Aorta (tissue), 5 donors: ENCODE results near the gene INTS4. TPM values are rescaled to one million over a fixed set of nuclear protein-coding genes. Genes with fewer than 3 reads are reported as not detected.
A peak's percentile ranks its signal among the peaks of the same experiment; 100 is the strongest.
"Not testable (repeated sequence)": the region's sequence is repeated elsewhere in the genome, so short reads cannot be mapped to it uniquely, and the experiment has no call there.

ENCODE experiments used
- ATAC-seq: fragments of 200-7000 bp; cut with Tn5 transposase; one replicate; pipeline ENCODE4 v1.9.1; 2022; ENCODE audit warnings: moderate library complexity; ENCODE audit not compliant: low FRiP score
- DNase-seq, 2 donors: peaks; one replicate each; pipeline ENCODE4 v3.0.0-alpha.2; 2020
- H3K27ac ChIP-seq, 2 donors: one replicate each; pipeline ENCODE4 v1.5.1; 2013; ENCODE audit warnings: low read length in 2 of 2, mild to moderate bottlenecking in 2 of 2, moderate library complexity in 2 of 2, control low read depth in 1 of 2, inconsistent platforms in 1 of 2, low read depth in 1 of 2
- H3K27me3 ChIP-seq, 2 donors: one replicate each; pipeline ENCODE4 v1.6.1; 2013; ENCODE audit warnings: control low read depth in 1 of 2, low read length in 1 of 2, mild to moderate bottlenecking in 1 of 2, moderate library complexity in 1 of 2; ENCODE audit not compliant: insufficient read depth in 2 of 2, control insufficient read depth in 1 of 2
- H3K36me3 ChIP-seq, 2 donors: one replicate each; pipeline ENCODE4 v1.6.1; 2013; ENCODE audit warnings: control low read depth in 1 of 2, low read length in 1 of 2, mild to moderate bottlenecking in 1 of 2; ENCODE audit not compliant: insufficient read depth in 2 of 2, control insufficient read depth in 1 of 2
- H3K4me1 ChIP-seq, 2 donors: one replicate each; pipeline ENCODE4 v1.6.1; 2013; ENCODE audit warnings: low read length in 2 of 2, control low read depth in 1 of 2, mild to moderate bottlenecking in 1 of 2, moderate library complexity in 1 of 2; ENCODE audit not compliant: insufficient read depth in 2 of 2, control insufficient read depth in 1 of 2
- H3K4me3 ChIP-seq, 2 donors: one replicate each; pipeline ENCODE4 v1.5.1; 2013; ENCODE audit warnings: low read length in 2 of 2, control low read depth in 1 of 2, mild to moderate bottlenecking in 1 of 2
- H3K9me3 ChIP-seq: one replicate; pipeline ENCODE4 v1.6.1; 2013; ENCODE audit warnings: mild to moderate bottlenecking, low read length; ENCODE audit not compliant: control insufficient read depth
- WGBS, 2 donors: extraction: QIAGEN DNeasy Blood & Tissue Kit; methylation state at CpG; one replicate each; pipeline ENCODE4 v1.1.7; 2013; 5-methylcytosine and 5-hydroxymethylcytosine counted together
- intact Hi-C, 2 donors: fragments of 100-400 bp; cut with DNase I; formaldehyde crosslinking; loops; one replicate each; pipeline versions ENCODE4 v1.14.2 to v1.15.0; 2022
- polyA plus RNA-seq, 2 donors: library from polyadenylated mRNA; stranded (reverse); fragments of 200-250 nt; gene quantifications; one replicate each; pipeline ENCODE4 v1.2.3, GENCODE V29; 2013
- total RNA-seq, 2 donors: library from RNA; stranded (reverse); fragmentation: NEBNext Ultra II Directional; extraction: Animal tissue kit (Norgen Biotek cat#: 25700); gene quantifications; one replicate each; pipeline ENCODE4 v1.2.1, GENCODE V29; 2021
- donor health status: healthy with polysubstance abuse.
- donor health status: Bipolar disorder and iron deficiency.
- donor health status: DM: no; HTN: no; CAD: no.
- donor health status: DM: no; HTN: no; CAD: no.
- donor health status: DM: yes; HTN: yes; CAD: no.

The INTS4 gene
- total and polyA plus RNA-seq, 4 donors: 11.6 to 40.2 (median 31.2) TPM

DNA sequence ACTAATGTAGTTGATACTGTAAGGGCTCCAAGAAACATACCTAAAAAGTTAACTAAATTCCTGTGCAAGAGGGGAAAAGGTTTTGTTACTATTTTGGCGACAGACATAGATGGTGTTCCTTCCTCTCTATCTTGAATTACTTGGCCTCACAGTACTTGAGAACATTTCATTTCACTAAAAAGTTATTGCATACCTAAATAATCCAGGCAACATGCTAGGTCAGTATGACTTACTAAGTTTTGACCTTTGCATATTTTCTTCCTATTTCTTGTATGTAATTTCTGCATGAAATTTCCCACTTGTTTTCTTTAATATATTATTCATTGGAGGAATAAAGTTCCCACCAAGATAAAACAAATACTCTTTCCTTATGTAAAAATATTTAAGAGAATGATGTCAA is 99.5 kb downstream of the INTS4 start:
- H3K4me3 ChIP-seq, H3K36me3 ChIP-seq, intact Hi-C loops, H3K27me3 ChIP-seq, H3K27ac ChIP-seq, H3K9me3 ChIP-seq, ATAC-seq, H3K4me1 ChIP-seq, DNase-seq: not testable (repeated sequence)
- WGBS, 2 donors: 2 to 9% methylated on average over 1 of the region's 1 CpG

GRCh38 chr11:77891703-77892102 is 102.8 kb downstream of the INTS4 start:
- WGBS, 2 donors: 92 to 99% methylated on average over 3 to 4 of the region's 4 CpGs
- ATAC-seq, H3K27ac ChIP-seq: not testable (repeated sequence)

GRCh38 chr11:77891256-77891655 is 103.2 kb downstream of the INTS4 start:
- H3K4me3 ChIP-seq, H3K27me3 ChIP-seq, H3K4me1 ChIP-seq, ATAC-seq, H3K27ac ChIP-seq, H3K36me3 ChIP-seq, H3K9me3 ChIP-seq, intact Hi-C loops, DNase-seq: not testable (repeated sequence)
- 90 to 91% methylated on average over 7 of the region's 7 CpGs for WGBS, 2 donors

More at GRCh38 chr11:77891703-77892102, 102.8 kb downstream of the INTS4 start:
- H3K36me3 ChIP-seq, H3K9me3 ChIP-seq, intact Hi-C loops, H3K4me3 ChIP-seq, DNase-seq, H3K4me1 ChIP-seq, H3K27me3 ChIP-seq: not testable (repeated sequence)

- DNase-seq, H3K27ac ChIP-seq, H3K4me3 ChIP-seq, H3K36me3 ChIP-seq, H3K27me3 ChIP-seq, intact Hi-C loops, H3K4me1 ChIP-seq, H3K9me3 ChIP-seq: not testable (repeated sequence)
- WGBS, 2 donors: 2 to 14% methylated on average over 4 of the region's 4 CpGs
- peak; percentile 7 for ATAC-seq
Observed at GRCh38 chr11:77890619-77891056, 103.8 kb downstream of the INTS4 start.

GRCh38 chr11:77890100-77890614 is 104.3 kb downstream of the INTS4 start:
- H3K9me3 ChIP-seq, H3K4me3 ChIP-seq, H3K27me3 ChIP-seq, ATAC-seq, H3K36me3 ChIP-seq, H3K4me1 ChIP-seq, intact Hi-C loops, H3K27ac ChIP-seq, DNase-seq: not testable (repeated sequence)

DNA sequence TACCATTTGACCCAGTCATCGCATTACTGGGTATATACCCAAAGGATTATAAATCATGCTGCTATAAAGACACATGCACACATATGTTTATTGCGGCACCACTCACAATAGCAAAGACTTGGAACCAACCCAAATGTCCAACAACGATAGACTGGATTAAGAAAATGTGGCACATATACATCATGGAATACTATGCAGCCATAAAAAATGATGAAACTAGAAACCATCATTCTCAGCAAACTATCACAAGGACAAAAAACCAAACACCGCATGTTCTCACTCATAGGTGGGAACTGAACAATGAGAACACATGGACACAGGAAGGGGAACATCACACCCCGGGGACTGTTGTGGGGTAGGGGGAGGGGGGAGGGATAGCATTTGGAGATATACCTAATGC is 105.4 kb downstream of the INTS4 start:
- WGBS, 2 donors: 82 to 93% methylated on average over 5 of the region's 5 CpGs

GRCh38 chr11:77886401-77886800 is 108.1 kb downstream of the INTS4 start:
- H3K27me3 ChIP-seq: no peaks in the 10 kb centered on the region
- peaks cover 5 to 6% of the 10 kb centered on the region in 2 donors for H3K36me3 ChIP-seq
- intact Hi-C loops: no loop called here
- no peak overlapping the region for H3K27ac ChIP-seq
- ATAC-seq (no peak), DNase-seq (no peak)
- no peaks in the 10 kb centered on the region for H3K9me3 ChIP-seq
- H3K4me1 ChIP-seq: no peaks in the 10 kb centered on the region
- no peak overlapping the region for H3K4me3 ChIP-seq
- 93 to 95% methylated on average over 18 of the region's 18 CpGs for WGBS, 2 donors

More for the DNA sequence above, 105.4 kb downstream of the INTS4 start:
- ATAC-seq, H3K9me3 ChIP-seq, H3K4me3 ChIP-seq, intact Hi-C loops, H3K36me3 ChIP-seq, DNase-seq, H3K4me1 ChIP-seq, H3K27ac ChIP-seq, H3K27me3 ChIP-seq: not testable (repeated sequence)

DNA sequence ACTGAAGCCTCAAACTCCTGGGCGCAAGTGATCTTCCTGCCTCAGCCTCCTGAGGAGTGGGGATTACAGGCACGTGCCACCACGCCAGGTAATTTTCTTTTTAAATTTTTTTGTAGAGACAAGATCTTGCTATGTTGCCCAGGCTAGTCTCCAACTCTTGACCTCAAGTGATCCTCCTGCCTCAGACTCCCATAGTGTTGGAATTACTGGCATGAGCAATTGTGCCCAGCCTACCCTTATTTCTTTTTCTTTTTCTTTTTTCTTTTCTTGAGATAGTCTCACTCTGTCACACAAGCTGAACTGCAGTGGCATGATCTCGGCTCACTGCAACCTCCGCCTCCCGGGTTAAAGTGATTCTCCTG is 109.7 kb downstream of the INTS4 start:
- intact Hi-C loops: no loop called here
- Histone ChIP-seq H3K27ac (no peak overlapping the region), H3K36me3 (peaks cover 6 to 11% of the 10 kb centered on the region in 2 donors), H3K4me1 (no peaks in the 10 kb centered on the region), H3K4me3 (no peak overlapping the region), H3K9me3 (no peaks in the 10 kb centered on the region), H3K27me3 (no peaks in the 10 kb centered on the region)
- DNase-seq (no peak), ATAC-seq (no peak)
- 97 to 98% methylated on average over 6 of the region's 6 CpGs for WGBS, 2 donors

DNA sequence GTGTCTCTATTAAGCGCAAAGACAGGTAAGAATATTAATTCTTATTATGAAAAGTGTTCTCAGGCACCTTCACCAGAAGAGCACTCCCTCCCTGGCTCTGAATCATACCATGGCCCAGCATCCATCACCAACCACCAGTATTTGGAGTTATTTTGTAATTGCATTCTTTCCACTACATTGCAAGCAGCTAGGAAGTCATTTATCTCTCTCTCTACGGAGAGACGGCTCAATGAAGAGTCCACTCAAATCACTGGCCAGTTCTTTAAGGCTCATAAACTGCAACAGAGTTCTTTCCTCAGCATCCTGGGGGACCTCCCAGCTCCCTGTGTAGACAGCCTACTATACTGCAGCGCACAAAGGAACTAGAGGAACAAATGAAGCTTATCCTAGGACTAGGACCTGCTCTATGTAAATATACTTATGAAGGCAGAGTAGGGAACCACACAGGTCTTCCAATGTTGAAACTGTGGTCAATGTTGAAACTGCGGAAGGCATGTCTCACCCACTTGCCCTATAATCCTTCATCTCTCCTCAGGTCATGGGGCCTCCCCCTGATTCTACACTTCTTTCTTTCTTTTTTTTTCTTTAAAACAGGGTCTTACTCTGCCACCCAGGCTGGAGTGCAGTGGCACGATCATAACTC is 110.2 kb downstream of the INTS4 start:
- no peaks in the 10 kb centered on the region for H3K9me3 ChIP-seq
- ATAC-seq (no peak), DNase-seq (no peak)
- H3K27ac ChIP-seq: no peak overlapping the region
- 74 to 78% methylated on average over 6 of the region's 6 CpGs for WGBS, 2 donors
- H3K36me3 ChIP-seq: peaks cover 6 to 11% of the 10 kb centered on the region in 2 donors
- H3K27me3 ChIP-seq: no peaks in the 10 kb centered on the region
- intact Hi-C loops: no loop called here
- H3K4me3 ChIP-seq: no peak overlapping the region
- H3K4me1 ChIP-seq: no peaks in the 10 kb centered on the region
